GM12878 (cell line): ENCODE data around the gene TMEM132D. TPM values are rescaled to one million over a fixed set of nuclear protein-coding genes. Genes with fewer than 3 reads are reported as not detected.

Source experiments
- ATAC-seq: fragments of 200-7000 bp; cut with Tn5 transposase; 3 replicates; pipeline ENCODE4 v1.9.1; 2020; ENCODE audit warnings: mild to moderate bottlenecking, moderate library complexity
- BruUV-seq: library from RNA; stranded (reverse); fragments of 400-500 nt; replicated peaks from 2 replicates; lab custom pipeline; 2021; lab: Mats Ljungman, UMichigan
- CTCF ChIA-PET: fragments of 300-600 bp; sonication (Branson Sonifier 250); formaldehyde crosslinking; extraction: SDS; loops from one replicate; lab custom pipeline; 2021; ENCODE audit warnings: inconsistent platforms; lab: Yijun Ruan, JAX
- POLR2A ChIA-PET: fragments of 350-600 bp; formaldehyde crosslinking; extraction: SDS; loops from one replicate; lab custom pipeline; 2021; ENCODE audit warnings: inconsistent platforms; lab: Charles Lee
- RAD21 ChIA-PET: fragments of 300-600 bp; sonication (Branson Sonifier 250); formaldehyde crosslinking; loops from one replicate; lab custom pipeline; 2023; ENCODE audit warnings: antibody characterized with exemption; ENCODE audit not compliant: unreplicated experiment; lab: Charles Lee
- SMC1A ChIA-PET: fragments of 300-600 bp; sonication (Branson Sonifier 250); formaldehyde crosslinking; loops from one replicate; lab custom pipeline; 2023; ENCODE audit not compliant: unreplicated experiment, uncharacterized antibody; lab: Charles Lee
- DNase-seq: peaks from one replicate; pipeline ENCODE4 v3.0.0-alpha.2; 2011; ENCODE audit warnings: low read depth, low spot score
- FAIRE-seq: peaks from 3 replicates; lab custom pipeline; 2011; peaks lifted over from hg19 to GRCh38; lab: Jason Lieb, UNC
- H2AFZ ChIP-seq: 2 replicates; pipeline ENCODE4 v1.6.0; 2011; ENCODE audit warnings: low read depth, low read length, control low read depth; ENCODE audit not compliant: control insufficient read depth
- H3K27ac ChIP-seq: 2 replicates; pipeline ENCODE4 v1.5.1; 2011; ENCODE audit warnings: control low read depth; ENCODE audit not compliant: control insufficient read depth, insufficient read depth
- H3K27me3 ChIP-seq, 2 experiments: replicated peaks in 1 of 2; 2 replicates each; pipeline versions ENCODE4 v1.6.0 to v1.6.1; 2011; ENCODE audit warnings: low read length in 1 of 2; ENCODE audit not compliant: control insufficient read depth in 2 of 2, insufficient read depth in 2 of 2
- H3K36me3 ChIP-seq, 2 experiments: 2 replicates each; pipeline ENCODE4 v1.5.1; 2011; ENCODE audit warnings: low read length in 1 of 2; ENCODE audit not compliant: control insufficient read depth in 2 of 2, insufficient read depth in 2 of 2
- H3K4me1 ChIP-seq: 2 replicates; pipeline ENCODE4 v1.6.1; 2011; ENCODE audit warnings: mild to moderate bottlenecking, low read length, moderate library complexity, mixed read lengths; ENCODE audit not compliant: control insufficient read depth, insufficient read depth
- H3K4me2 ChIP-seq: 2 replicates; pipeline ENCODE4 v1.6.0; 2011; ENCODE audit warnings: control low read depth; ENCODE audit not compliant: control insufficient read depth, insufficient read depth
- H3K4me3 ChIP-seq: fragments of 200-600 bp; sonication (generic); 2 replicates; pipeline ENCODE4 v1.5.1; 2016
- H3K79me2 ChIP-seq: 2 replicates; pipeline ENCODE4 v1.6.0; 2011; ENCODE audit warnings: low read length; ENCODE audit not compliant: control insufficient read depth, insufficient read depth
- H3K9ac ChIP-seq: 2 replicates; pipeline ENCODE4 v1.8.0; 2011; ENCODE audit warnings: low read length, control low read depth, mixed read lengths; ENCODE audit not compliant: control insufficient read depth, insufficient read depth
- H3K9me3 ChIP-seq: replicated peaks from 3 replicates; pipeline ENCODE4 v1.5.1; 2011; ENCODE audit warnings: mild to moderate bottlenecking, low read length; ENCODE audit not compliant: control insufficient read depth, insufficient read depth
- H4K20me1 ChIP-seq: 2 replicates; pipeline ENCODE4 v1.6.0; 2011; ENCODE audit not compliant: control insufficient read depth, insufficient read depth
- CHD4 ChIP-seq: fragments of 200-600 bp; sonication (generic); IDR thresholded peaks from 2 replicates; pipeline ENCODE4 v1.6.1; 2016; ENCODE audit warnings: mild to moderate bottlenecking
- DPF2 ChIP-seq: fragments of 450-650 bp; IDR thresholded peaks from 2 replicates; pipeline ENCODE4 v1.6.1; 2017; ENCODE audit warnings: mild to moderate bottlenecking
- ESRRA ChIP-seq: IDR thresholded peaks from 2 replicates; pipeline ENCODE4 v1.6.1; 2012; ENCODE audit warnings: mild to moderate bottlenecking, low read length, improper control_type of control experiment
- FOS ChIP-seq: IDR thresholded peaks from 3 replicates; pipeline ENCODE4 v1.6.1; 2011; ENCODE audit warnings: borderline replicate concordance; ENCODE audit not compliant: insufficient read length; ENCODE audit errors: extremely low read depth
- FOXM1 ChIP-seq: IDR thresholded peaks from 2 replicates; pipeline ENCODE4 v1.6.1; 2012; ENCODE audit warnings: low read depth, mild to moderate bottlenecking, inconsistent platforms, low read length, moderate library complexity
- HCFC1 ChIP-seq: fragments of 150-350 bp; IDR thresholded peaks from 2 replicates; pipeline ENCODE4 v1.6.1; 2014; ENCODE audit warnings: low read length
- HDAC6 ChIP-seq: fragments of 200-600 bp; sonication (generic); IDR thresholded peaks from one replicate; pipeline ENCODE4 v1.8.0; 2017; ENCODE audit warnings: antibody characterized with exemption; ENCODE audit not compliant: unreplicated experiment
- JUND ChIP-seq: IDR thresholded peaks from 2 replicates; pipeline ENCODE4 v1.6.1; 2012; ENCODE audit warnings: low read depth, mild to moderate bottlenecking, low read length, improper control_type of control experiment, moderate library complexity
- NFYA ChIP-seq: IDR thresholded peaks from 2 replicates; pipeline ENCODE4 v1.6.1; 2011; ENCODE audit warnings: low read depth, mild to moderate bottlenecking, low read length, improper control_type of control experiment, borderline replicate concordance
- NFYB ChIP-seq: IDR thresholded peaks from 2 replicates; pipeline ENCODE4 v1.6.1; 2011; ENCODE audit warnings: low read depth, mild to moderate bottlenecking, low read length, improper control_type of control experiment, moderate library complexity; ENCODE audit not compliant: insufficient read depth
- NR2C1 ChIP-seq: fragments of 450-650 bp; IDR thresholded peaks from 2 replicates; pipeline ENCODE4 v1.6.1; 2017; ENCODE audit warnings: antibody characterized with exemption, mild to moderate bottlenecking, moderate library complexity
- PBX3 ChIP-seq: IDR thresholded peaks from 2 replicates; pipeline ENCODE4 v1.6.1; 2011; ENCODE audit warnings: mild to moderate bottlenecking, low read depth, low read length, moderate library complexity; ENCODE audit not compliant: insufficient replicate concordance
- RBBP5 ChIP-seq: fragments of 200-600 bp; sonication (generic); conservative IDR thresholded peaks from 2 replicates; pipeline ENCODE4 v1.6.1; 2016
- RCOR1 ChIP-seq: conservative IDR thresholded peaks from 2 replicates; pipeline ENCODE4 v1.6.1; 2012; ENCODE audit warnings: low read depth, low read length, improper control_type of control experiment
- RELA ChIP-seq: fragments of 450-650 bp; IDR thresholded peaks from 2 replicates; pipeline ENCODE4 v1.8.0; 2014; ENCODE audit warnings: borderline replicate concordance; ENCODE audit not compliant: partially characterized antibody
- TBL1XR1 ChIP-seq: IDR thresholded peaks from 2 replicates; pipeline ENCODE4 v1.6.1; 2012; ENCODE audit warnings: low read depth, low read length, improper control_type of control experiment
- TCF12 ChIP-seq: IDR thresholded peaks from 2 replicates; pipeline ENCODE4 v1.6.1; 2011; ENCODE audit warnings: low read depth, mild to moderate bottlenecking, low read length
- ZBTB4 ChIP-seq: fragments of 450-650 bp; formaldehyde crosslinking; IDR thresholded peaks from 2 replicates; pipeline ENCODE4 v1.4.0; 2022; ENCODE audit warnings: mild to moderate bottlenecking, moderate library complexity
- ZNF384 ChIP-seq: IDR thresholded peaks from 2 replicates; pipeline ENCODE4 v1.6.1; 2012; ENCODE audit warnings: low read depth, mild to moderate bottlenecking, low read length, improper control_type of control experiment, borderline replicate concordance
- WGBS: methylation state at CpG from one replicate; pipeline ENCODE4 v1.1.6; 2016; ENCODE audit warnings: low lambda C conversion rate; ENCODE audit not compliant: insufficient replicate concordance, insufficient coverage; ENCODE audit errors: missing lambda C conversion rate; 5-methylcytosine and 5-hydroxymethylcytosine counted together
- in situ Hi-C: fragments of 300-500 bp; cut with MboI; formaldehyde crosslinking; loops from 9 replicates; pipeline ENCODE4 v1.14.3; 2018; ENCODE audit warnings: mixed read lengths
- intact Hi-C: fragments of 100-400 bp; cut with micrococcal nuclease; formaldehyde crosslinking; loops from one replicate; pipeline ENCODE4 v1.14.2; 2022; ENCODE audit not compliant: unreplicated experiment
- polyA plus RNA-seq, 11 experiments: library from polyadenylated mRNA; depleted of rRNA in 4 of 11; unstranded in 6 of 11; stranded (reverse) in 5 of 11; fragments of >200 nt; fragmentation: Nextera tagmentation in 4 of 11; fragmentation: Illumina TruSeq in 1 of 11; extraction: Ambion mirVana in 4 of 11; extraction: Trizol in 1 of 11; gene quantifications; 1 replicate in 1 of 11; 2 replicates in 10 of 11; pipeline versions ENCODE4 v1.2.1 to v1.2.3, GENCODE V29; 2011 to 2016; ENCODE audit warnings: inconsistent platforms in 2 of 11, missing spikeins in 2 of 11, low read depth in 1 of 11
- total RNA-seq, 4 experiments: library from RNA; depleted of rRNA in 3 of 4; stranded (reverse); fragments of >200 nt in 3 of 4; fragmentation: Illumina TruSeq in 1 of 4; extraction: Trizol in 1 of 4; gene quantifications; 2 replicates each; pipeline versions ENCODE4 v1.2.1 to v1.2.3, GENCODE V29; 2013 to 2021
- TF ChIP-seq, protein P1 (sequence below): fragments of 450-650 bp; IDR thresholded peaks from 2 replicates; pipeline ENCODE4 v1.6.1; 2016; ENCODE audit warnings: mild to moderate bottlenecking

TMEM132D gene
- total and polyA plus RNA-seq, 10 of the 15 experiments (the other 5 are each of a cell fraction or from before 2014, with no cell fraction given), result under 0.01 to 0.12 (median 0.02) TPM; not detected in 3

GRCh38 chr12:129750421-129750820 lies 153.4 kb downstream of the TMEM132D start:
- Histone ChIP-seq H3K4me1 (no peaks in the 10 kb centered on the region), H3K36me3 (no peaks in the 10 kb centered on the region), H3K4me3 (no peak overlapping the region), H3K27ac (no peak overlapping the region), H3K9ac (no peak overlapping the region), H2AFZ (no peak overlapping the region), H3K4me2 (no peak overlapping the region), H3K27me3 (no peaks in the 10 kb centered on the region), H4K20me1 (no peaks in the 10 kb centered on the region), H3K79me2 (no peaks in the 10 kb centered on the region), H3K9me3 (no peaks in the 10 kb centered on the region)
- ChIA-PET SMC1A (no interaction called here), POLR2A (no interaction called here), CTCF (no interaction called here), RAD21 (no interaction called here)
- no peak for ATAC-seq
- no peak for FAIRE-seq
- intact Hi-C loops (no loop called here), in situ Hi-C loops (no loop called here)
- DNase-seq, result no peak
- TF ChIP-seq HDAC6 (no peak), TBL1XR1 (no peak), RELA (no peak), JUND (no peak), HCFC1 (no peak), FOS (no peak), CHD4 (no peak), NFYB (no peak), NFYA (no peak), RBBP5 (no peak), FOXM1 (no peak), TCF12 (no peak), ESRRA (no peak), NR2C1 (no peak), DPF2 (no peak), RCOR1 (no peak), PBX3 (no peak), ZNF384 (no peak), ZBTB4 (no peak)
- TF ChIP-seq, protein P1, sequence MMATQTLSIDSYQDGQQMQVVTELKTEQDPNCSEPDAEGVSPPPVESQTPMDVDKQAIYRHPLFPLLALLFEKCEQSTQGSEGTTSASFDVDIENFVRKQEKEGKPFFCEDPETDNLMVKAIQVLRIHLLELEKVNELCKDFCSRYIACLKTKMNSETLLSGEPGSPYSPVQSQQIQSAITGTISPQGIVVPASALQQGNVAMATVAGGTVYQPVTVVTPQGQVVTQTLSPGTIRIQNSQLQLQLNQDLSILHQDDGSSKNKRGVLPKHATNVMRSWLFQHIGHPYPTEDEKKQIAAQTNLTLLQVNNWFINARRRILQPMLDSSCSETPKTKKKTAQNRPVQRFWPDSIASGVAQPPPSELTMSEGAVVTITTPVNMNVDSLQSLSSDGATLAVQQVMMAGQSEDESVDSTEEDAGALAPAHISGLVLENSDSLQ, result no peak
- no TSS peak for BruUV-seq
- 39% methylated on average over 3 of the region's 3 CpGs for WGBS
